OCI-LY7 (cell line): ENCODE measurements around the gene EPHA8. TPM values are rescaled to one million over a fixed set of nuclear protein-coding genes. Genes with fewer than 3 reads are reported as not detected.

Experiments
- BruUV-seq: library from RNA; stranded (reverse); fragments of 400-500 nt; replicated peaks from 2 replicates; lab custom pipeline; 2021; lab: Mats Ljungman, UMichigan
- CTCF ChIA-PET: fragments of 300-600 bp; sonication (Branson Sonifier 250); formaldehyde crosslinking; loops from one replicate; lab custom pipeline; 2022; ENCODE audit warnings: antibody characterized with exemption; ENCODE audit not compliant: unreplicated experiment; lab: Charles Lee
- POLR2A ChIA-PET: fragments of 300-600 bp; sonication (Branson Sonifier 250); formaldehyde crosslinking; loops from one replicate; lab custom pipeline; 2022; ENCODE audit warnings: antibody characterized with exemption; lab: Charles Lee
- DNase-seq: peaks from one replicate; pipeline ENCODE4 v3.0.0-alpha.2; 2015; ENCODE audit warnings: low spot score
- H2AFZ ChIP-seq: fragments of 200-600 bp; sonication (generic), shearing (Covaris generic); 2 replicates; pipeline ENCODE4 v1.6.1; 2014; ENCODE audit warnings: mild to moderate bottlenecking, antibody characterized with exemption, low read length, moderate library complexity
- H3K27ac ChIP-seq: fragments of 200-600 bp; sonication (generic); 2 replicates; pipeline ENCODE4 v1.5.1; 2014; ENCODE audit warnings: mixed run types, low read depth, mild to moderate bottlenecking, moderate library complexity, low read length, inconsistent platforms; ENCODE audit not compliant: poor library complexity, severe bottlenecking
- H3K36me3 ChIP-seq: fragments of 200-600 bp; sonication (generic); 2 replicates; pipeline ENCODE4 v1.6.1; 2014; ENCODE audit warnings: mild to moderate bottlenecking, antibody characterized with exemption, low read length, moderate library complexity, mixed read lengths; ENCODE audit not compliant: insufficient read depth
- H3K4me1 ChIP-seq: fragments of 200-600 bp; sonication (generic); 2 replicates; pipeline ENCODE4 v1.5.1; 2014; ENCODE audit warnings: mild to moderate bottlenecking, low read length; ENCODE audit not compliant: insufficient read depth, poor library complexity, severe bottlenecking
- H3K4me2 ChIP-seq: fragments of 200-600 bp; sonication (generic); 2 replicates; pipeline ENCODE4 v1.6.1; 2014; ENCODE audit warnings: mild to moderate bottlenecking, low read length
- H3K4me3 ChIP-seq: fragments of 200-600 bp; sonication (generic); 2 replicates; pipeline ENCODE4 v1.5.1; 2014; ENCODE audit warnings: mild to moderate bottlenecking, low read depth, low read length; ENCODE audit not compliant: poor library complexity, severe bottlenecking
- H3K79me2 ChIP-seq: fragments of 200-600 bp; sonication (generic); 2 replicates; pipeline ENCODE4 v1.6.1; 2016; ENCODE audit warnings: low read depth, mild to moderate bottlenecking, low read length, moderate library complexity, mixed read lengths; ENCODE audit not compliant: insufficient read depth
- H3K9me2 ChIP-seq: fragments of 200-600 bp; sonication (generic); 2 replicates; pipeline ENCODE4 v1.6.1; 2016; ENCODE audit warnings: mild to moderate bottlenecking, low read length, mixed read lengths; ENCODE audit not compliant: insufficient read depth
- H3K9me3 ChIP-seq: fragments of 200-600 bp; sonication (generic); 2 replicates; pipeline ENCODE4 v1.6.1; 2014; ENCODE audit warnings: mild to moderate bottlenecking, mixed run types, low read length, mixed read lengths
- H4K20me1 ChIP-seq: fragments of 200-600 bp; sonication (generic); 2 replicates; pipeline ENCODE4 v1.6.1; 2014; ENCODE audit warnings: mild to moderate bottlenecking, antibody characterized with exemption, low read length, moderate library complexity, mixed read lengths; ENCODE audit not compliant: insufficient read depth
- CTCF ChIP-seq: fragments of 200-600 bp; sonication (generic); conservative IDR thresholded peaks from 2 replicates; pipeline ENCODE4 v1.5.1; 2014; ENCODE audit warnings: mild to moderate bottlenecking, antibody characterized with exemption, low read length, moderate library complexity, mixed read lengths
- EZH2phosphoT487 ChIP-seq: fragments of 200-600 bp; sonication (generic); IDR thresholded peaks from 2 replicates; pipeline ENCODE4 v1.6.1; 2018; ENCODE audit warnings: low read depth, borderline replicate concordance, mild to moderate bottlenecking, mixed run types, antibody characterized with exemption, low read length, moderate library complexity, mixed read lengths
- intact Hi-C: fragments of 100-400 bp; cut with micrococcal nuclease; formaldehyde crosslinking; loops from one replicate; pipeline ENCODE4 v1.10.0; 2022; ENCODE audit not compliant: unreplicated experiment
- total RNA-seq, 2 experiments: library from RNA; depleted of rRNA in 1 of 2; stranded (reverse); fragments of >200 nt in 1 of 2; shearing (Covaris generic) in 1 of 2; gene quantifications; 2 replicates each; pipeline ENCODE4 v1.2.3, GENCODE V29; 2014 to 2022

EPHA8 gene
- total RNA-seq, 2 experiments from 2014 or later = not detected

- Histone ChIP-seq H3K9me3 (no peaks in the 10 kb centered on the region), H3K79me2 (no peaks in the 10 kb centered on the region), H3K9me2 (no peaks in the 10 kb centered on the region), H3K36me3 (no peaks in the 10 kb centered on the region), H3K4me2 (no peak overlapping the region), H3K27ac (no peak overlapping the region), H4K20me1 (no peaks in the 10 kb centered on the region), H2AFZ (no peak overlapping the region), H3K4me3 (no peak overlapping the region), H3K4me1 (no peaks in the 10 kb centered on the region)
- BruUV-seq = no TSS peak
- CTCF ChIA-PET = no interaction called here
- POLR2A ChIA-PET = no interaction called here
- DNase-seq = no peak
- intact Hi-C loops = no loop called here
- no peak for TF ChIP-seq CTCF
- no peak for TF ChIP-seq EZH2phosphoT487
These were observed 37.0 kb downstream of the EPHA8 start for GRCh38 chr1:22600071-22600816.

GRCh38 chr1:22600817-22601605, 37.7 kb downstream of the EPHA8 start:
- CTCF ChIA-PET = no interaction called here
- no peaks in the 10 kb centered on the region for H4K20me1 ChIP-seq
- no peaks in the 10 kb centered on the region for H3K36me3 ChIP-seq
- no peaks in the 10 kb centered on the region for H3K79me2 ChIP-seq
- H3K4me1 ChIP-seq = no peaks in the 10 kb centered on the region
- intact Hi-C loops = no loop called here
- no peaks in the 10 kb centered on the region for H3K9me2 ChIP-seq
- no peak overlapping the region for H3K27ac ChIP-seq
- no TSS peak for BruUV-seq
- POLR2A ChIA-PET = no interaction called here
- DNase-seq = no peak
- H3K4me3 ChIP-seq = no peak overlapping the region
- H3K4me2 ChIP-seq = no peak overlapping the region
- no peaks in the 10 kb centered on the region for H3K9me3 ChIP-seq
- TF ChIP-seq CTCF (no peak), EZH2phosphoT487 (no peak)
- no peak overlapping the region for H2AFZ ChIP-seq

GRCh38 chr1:22601610-22602009, 38.3 kb downstream of the EPHA8 start:
- Histone ChIP-seq H3K4me3 (no peak overlapping the region), H2AFZ (no peak overlapping the region), H3K36me3 (no peaks in the 10 kb centered on the region), H3K9me3 (no peaks in the 10 kb centered on the region), H3K4me2 (no peak overlapping the region), H3K9me2 (no peaks in the 10 kb centered on the region), H3K27ac (no peak overlapping the region), H3K4me1 (no peaks in the 10 kb centered on the region), H4K20me1 (no peaks in the 10 kb centered on the region), H3K79me2 (no peaks in the 10 kb centered on the region)
- intact Hi-C loops = no loop called here
- CTCF ChIA-PET = no interaction called here
- DNase-seq = no peak
- TF ChIP-seq EZH2phosphoT487 = no peak
- no peak for TF ChIP-seq CTCF
- no TSS peak for BruUV-seq
- POLR2A ChIA-PET = no interaction called here
